ENCODE results near the gene AGPAT1. TPM values are rescaled to one million over a fixed set of nuclear protein-coding genes. Genes with fewer than 3 reads are reported as not detected.

Gene AGPAT1
- total RNA-seq, 1 donor from 2014 or later = 63.2 TPM

GRCh38 chr6:32128751-32129296 is 47.1 kb downstream of the AGPAT1 start:
- peak overlapping the region; percentile 98 for H3K4me3 Mint-ChIP-seq
- TF ChIP-seq CTCF (IDR thresholded peaks at IDR 0.05; ENCODE audit: unreplicated experiment) = no peak
- no peaks in the 10 kb centered on the region for H3K9me3 Mint-ChIP-seq
- peaks cover under 1% of the 10 kb centered on the region for H3K27me3 Mint-ChIP-seq (ENCODE audit: low read depth)
- DNase-seq (ENCODE audit: low spot score in 2 of 2, unreplicated experiment in 2 of 2) = no peak
- peaks cover 11% of the 10 kb centered on the region for H3K36me3 Mint-ChIP-seq
- peaks cover 30% of the 10 kb centered on the region for H3K4me1 Mint-ChIP-seq
- peak overlapping the region; percentile 98 for H3K27ac Mint-ChIP-seq

- Mint-ChIP-seq H3K4me3 (peak within 1 kb of the TSS; percentile 98), H3K27ac (peak within 1 kb of the TSS; percentile 98), H3K27me3 (ENCODE audit: low read depth) (no peaks in the 10 kb centered on the region), H3K4me1 (peaks cover 30% of the 10 kb centered on the region), H3K9me3 (no peaks in the 10 kb centered on the region), H3K36me3 (peaks cover 13% of the 10 kb centered on the region)
- peak; percentile 92 to 95 for DNase-seq (ENCODE audit: low spot score in 2 of 2, unreplicated experiment in 2 of 2)
- no peak for TF ChIP-seq CTCF (IDR thresholded peaks at IDR 0.05; ENCODE audit: unreplicated experiment)
Observed at GRCh38 chr6:32127717-32128592, 47.9 kb downstream of the AGPAT1 start, which contains the start of gene ATF6B. Gene ATF6B, minus strand, starts transcription at chr6:32128246. Its CDS starts 39 bp downstream, at chr6:32128207.

GRCh38 chr6:32127409-32127716 is 48.5 kb downstream of the AGPAT1 start:
- Mint-ChIP-seq H3K36me3 (peaks cover 13% of the 10 kb centered on the region), H3K4me1 (peaks cover 30% of the 10 kb centered on the region), H3K27ac (peak overlapping the region; percentile 98), H3K4me3 (peak overlapping the region; percentile 98), H3K9me3 (no peaks in the 10 kb centered on the region), H3K27me3 (ENCODE audit: low read depth) (no peaks in the 10 kb centered on the region)
- no peak for TF ChIP-seq CTCF (IDR thresholded peaks at IDR 0.05; ENCODE audit: unreplicated experiment)
- no peak for DNase-seq (ENCODE audit: low spot score in 2 of 2, unreplicated experiment in 2 of 2)

- H3K36me3 Mint-ChIP-seq = peaks cover 17% of the 10 kb centered on the region
- H3K4me1 Mint-ChIP-seq = peaks cover 30% of the 10 kb centered on the region
- peak overlapping the region; percentile 98 for H3K4me3 Mint-ChIP-seq
- peak overlapping the region; percentile 98 for H3K27ac Mint-ChIP-seq
- no peak for DNase-seq (ENCODE audit: low spot score in 2 of 2, unreplicated experiment in 2 of 2)
- no peaks in the 10 kb centered on the region for H3K27me3 Mint-ChIP-seq (ENCODE audit: low read depth)
- H3K9me3 Mint-ChIP-seq = no peaks in the 10 kb centered on the region
- TF ChIP-seq CTCF (IDR thresholded peaks at IDR 0.05; ENCODE audit: unreplicated experiment) = no peak
Observed at GRCh38 chr6:32126880-32127279, 49.0 kb downstream of the AGPAT1 start.

- no peak overlapping the region for H3K4me3 Mint-ChIP-seq
- no peak overlapping the region for H3K27ac Mint-ChIP-seq
- H3K27me3 Mint-ChIP-seq (ENCODE audit: low read depth) = no peaks in the 10 kb centered on the region
- H3K36me3 Mint-ChIP-seq = peaks cover 27% of the 10 kb centered on the region
- no peak for DNase-seq (ENCODE audit: low spot score in 2 of 2, unreplicated experiment in 2 of 2)
- no peaks in the 10 kb centered on the region for H3K9me3 Mint-ChIP-seq
- peaks cover 23% of the 10 kb centered on the region for H3K4me1 Mint-ChIP-seq
- TF ChIP-seq CTCF (IDR thresholded peaks at IDR 0.05; ENCODE audit: unreplicated experiment) = no peak
Observed at GRCh38 chr6:32123681-32124080, 52.2 kb downstream of the AGPAT1 start.
